ENCODE data around the gene FNTB. TPM values are rescaled to one million over a fixed set of nuclear protein-coding genes. Genes with fewer than 3 reads are reported as not detected.

FNTB gene
- total and polyA plus RNA-seq, 2 donors (not counting 1 experiment from before 2014, with no cell fraction given), result 6.6 to 10.2 TPM

DNA sequence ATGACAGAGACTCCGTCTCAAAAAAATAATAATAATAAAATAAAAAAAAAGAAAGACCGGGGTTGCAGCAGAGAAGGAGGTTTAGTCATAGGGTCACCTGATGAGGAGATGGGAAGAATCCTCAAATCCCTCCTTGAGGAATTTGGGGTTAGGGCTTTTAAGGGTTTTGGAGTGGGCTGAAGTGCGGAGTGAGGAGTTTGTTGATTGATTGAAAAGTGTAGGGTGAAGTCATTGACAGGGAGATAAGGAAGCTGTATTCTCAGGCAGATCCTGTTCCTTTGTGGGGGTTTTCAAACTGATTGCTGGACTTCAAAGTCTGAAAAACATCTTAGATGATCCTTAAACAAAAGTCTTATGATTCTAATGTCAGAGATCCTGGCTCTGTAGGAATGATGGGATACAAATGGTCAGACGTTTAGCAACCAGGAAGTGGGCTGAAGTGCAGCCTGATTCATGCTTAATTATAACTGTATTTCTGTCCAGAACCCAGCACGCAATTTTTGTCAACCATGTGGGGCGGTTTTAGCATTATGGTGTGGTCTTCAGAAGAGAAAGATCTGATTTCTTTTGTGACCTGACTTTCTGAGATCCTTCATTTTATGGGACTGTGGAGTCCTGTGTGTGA, 16.0 kb downstream of the FNTB start:
- 72% methylated on average over 4 of the region's 6 CpGs for WGBS (ENCODE audit: insufficient coverage)
- H3K27ac ChIP-seq (ENCODE audit: low read length in 2 of 2), result no peak overlapping the region
- CTCF ChIA-PET, result interaction anchor here (0.9 kb wide), 1 partner anchor 13 kb away, joined by 3 read pairs; no protein-coding TSS in a partner anchor
- no peak for DNase-seq
- H3K4me1 ChIP-seq (ENCODE audit: control insufficient read depth in 2 of 2, insufficient read depth in 2 of 2, low read length in 2 of 2), result no peaks in the 10 kb centered on the region
- no peaks in the 10 kb centered on the region for H4K20me1 ChIP-seq (ENCODE audit: control insufficient read depth, insufficient read depth, low read length, poor library complexity, severe bottlenecking)
- no peaks in the 10 kb centered on the region for H3K27me3 ChIP-seq (replicated peaks in 1 of 4; ENCODE audit: control extremely low read depth in 1 of 4, control insufficient read depth in 3 of 4, insufficient read depth in 4 of 4, low read length in 3 of 4)
- H3K9me3 Mint-ChIP-seq (ENCODE audit: insufficient read depth), result no peaks in the 10 kb centered on the region
- no peak for ATAC-seq (ENCODE audit: low read depth)
- POLR2A ChIA-PET, result no interaction called here
- no peak overlapping the region for H2AFZ ChIP-seq (ENCODE audit: insufficient read depth, low read depth, low read length, poor library complexity, severe bottlenecking)
- no peak overlapping the region for H3K9ac ChIP-seq (ENCODE audit: low read length)
- peaks cover 0 to 3% of the 10 kb centered on the region in 2 experiments for H3K36me3 ChIP-seq (replicated peaks in 1 of 2; ENCODE audit: control extremely low read depth in 1 of 2, control insufficient read depth in 1 of 2, extremely low read depth in 1 of 2, insufficient read depth in 2 of 2, low read length in 1 of 2)
- no peaks in the 10 kb centered on the region for H3K27me3 Mint-ChIP-seq
- no peak overlapping the region for H3K27ac Mint-ChIP-seq
- intact Hi-C loops (cut with micrococcal nuclease), result no loop called here
- H3K79me2 ChIP-seq (ENCODE audit: control insufficient read depth, insufficient read depth, low read length), result peaks cover 4% of the 10 kb centered on the region
- no peak overlapping the region for H3K4me3 Mint-ChIP-seq
- TF ChIP-seq, protein P1, sequence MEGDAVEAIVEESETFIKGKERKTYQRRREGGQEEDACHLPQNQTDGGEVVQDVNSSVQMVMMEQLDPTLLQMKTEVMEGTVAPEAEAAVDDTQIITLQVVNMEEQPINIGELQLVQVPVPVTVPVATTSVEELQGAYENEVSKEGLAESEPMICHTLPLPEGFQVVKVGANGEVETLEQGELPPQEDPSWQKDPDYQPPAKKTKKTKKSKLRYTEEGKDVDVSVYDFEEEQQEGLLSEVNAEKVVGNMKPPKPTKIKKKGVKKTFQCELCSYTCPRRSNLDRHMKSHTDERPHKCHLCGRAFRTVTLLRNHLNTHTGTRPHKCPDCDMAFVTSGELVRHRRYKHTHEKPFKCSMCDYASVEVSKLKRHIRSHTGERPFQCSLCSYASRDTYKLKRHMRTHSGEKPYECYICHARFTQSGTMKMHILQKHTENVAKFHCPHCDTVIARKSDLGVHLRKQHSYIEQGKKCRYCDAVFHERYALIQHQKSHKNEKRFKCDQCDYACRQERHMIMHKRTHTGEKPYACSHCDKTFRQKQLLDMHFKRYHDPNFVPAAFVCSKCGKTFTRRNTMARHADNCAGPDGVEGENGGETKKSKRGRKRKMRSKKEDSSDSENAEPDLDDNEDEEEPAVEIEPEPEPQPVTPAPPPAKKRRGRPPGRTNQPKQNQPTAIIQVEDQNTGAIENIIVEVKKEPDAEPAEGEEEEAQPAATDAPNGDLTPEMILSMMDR (IDR thresholded peaks at IDR 0.05), result no peak
- no peak for TF ChIP-seq EZH2 (IDR thresholded peaks at IDR 0.05; ENCODE audit: borderline replicate concordance, insufficient read depth, low read depth, low read length, poor library complexity, severe bottlenecking)
- peaks cover 2% of the 10 kb centered on the region for H3K4me1 Mint-ChIP-seq
- no peaks in the 10 kb centered on the region for H3K9me3 ChIP-seq (ENCODE audit: control extremely low read depth in 1 of 3, control insufficient read depth in 2 of 3, insufficient read depth in 1 of 3, low read length in 2 of 3)
- no peak overlapping the region for H3K4me2 ChIP-seq (replicated peaks; ENCODE audit: low read depth, low read length, poor library complexity, severe bottlenecking)
- H3K4me3 ChIP-seq (ENCODE audit: control extremely low read depth in 1 of 5, extremely low read depth in 1 of 5, insufficient read depth in 1 of 5, low read depth in 2 of 5, low read length in 4 of 5), result no peak overlapping the region

DNA sequence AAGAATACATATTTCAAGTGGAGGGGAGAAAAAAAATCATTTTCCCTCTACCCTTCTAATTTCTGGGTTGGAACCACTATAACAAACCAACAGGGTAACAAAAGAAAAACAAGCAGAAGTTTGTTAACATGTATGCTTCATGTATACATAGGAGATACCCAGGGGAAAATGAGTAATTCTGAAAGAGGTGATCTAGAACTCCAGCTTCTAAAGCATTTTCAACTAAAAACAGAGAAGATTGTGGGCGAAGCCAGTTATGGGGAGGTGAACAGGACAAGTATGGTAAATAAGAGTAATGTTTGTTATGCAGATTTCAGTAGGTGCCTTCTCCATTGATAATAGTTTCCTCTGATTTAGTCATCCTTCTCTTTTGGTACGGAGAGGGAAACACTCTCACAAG, 16.7 kb downstream of the FNTB start:
- no peak for DNase-seq
- H3K27ac Mint-ChIP-seq, result no peak overlapping the region
- Histone ChIP-seq H3K27me3 (replicated peaks in 1 of 4; ENCODE audit: control extremely low read depth in 1 of 4, control insufficient read depth in 3 of 4, insufficient read depth in 4 of 4, low read length in 3 of 4) (no peaks in the 10 kb centered on the region), H3K4me2 (replicated peaks; ENCODE audit: low read depth, low read length, poor library complexity, severe bottlenecking) (no peak overlapping the region), H3K36me3 (replicated peaks in 1 of 2; ENCODE audit: control extremely low read depth in 1 of 2, control insufficient read depth in 1 of 2, extremely low read depth in 1 of 2, insufficient read depth in 2 of 2, low read length in 1 of 2) (peaks cover 0 to 3% of the 10 kb centered on the region in 2 experiments), H3K4me1 (ENCODE audit: control insufficient read depth in 2 of 2, insufficient read depth in 2 of 2, low read length in 2 of 2) (no peaks in the 10 kb centered on the region), H3K9ac (ENCODE audit: low read length) (no peak overlapping the region), H3K9me3 (ENCODE audit: control extremely low read depth in 1 of 3, control insufficient read depth in 2 of 3, insufficient read depth in 1 of 3, low read length in 2 of 3) (no peaks in the 10 kb centered on the region), H2AFZ (ENCODE audit: insufficient read depth, low read depth, low read length, poor library complexity, severe bottlenecking) (no peak overlapping the region), H3K27ac (ENCODE audit: low read length in 2 of 2) (no peak overlapping the region), H3K4me3 (ENCODE audit: control extremely low read depth in 1 of 5, extremely low read depth in 1 of 5, insufficient read depth in 1 of 5, low read depth in 2 of 5, low read length in 4 of 5) (no peak overlapping the region), H3K79me2 (ENCODE audit: control insufficient read depth, insufficient read depth, low read length) (peaks cover 2% of the 10 kb centered on the region), H4K20me1 (ENCODE audit: control insufficient read depth, insufficient read depth, low read length, poor library complexity, severe bottlenecking) (no peaks in the 10 kb centered on the region)
- no peak overlapping the region for H3K4me3 Mint-ChIP-seq
- H3K4me1 Mint-ChIP-seq, result peaks cover 2% of the 10 kb centered on the region
- ChIA-PET CTCF (interaction anchor here (0.9 kb wide), 1 partner anchor 14 kb away, joined by 3 read pairs; no protein-coding TSS in a partner anchor), POLR2A (no interaction called here)
- no CpG with 5 or more reads among the region's 2 CpGs for WGBS (ENCODE audit: insufficient coverage)
- intact Hi-C loops (cut with micrococcal nuclease), result no loop called here
- no peaks in the 10 kb centered on the region for H3K9me3 Mint-ChIP-seq (ENCODE audit: insufficient read depth)
- no peak for ATAC-seq (ENCODE audit: low read depth)
- H3K27me3 Mint-ChIP-seq, result no peaks in the 10 kb centered on the region
- no peak for TF ChIP-seq EZH2 (IDR thresholded peaks at IDR 0.05; ENCODE audit: borderline replicate concordance, insufficient read depth, low read depth, low read length, poor library complexity, severe bottlenecking)
- TF ChIP-seq, protein P1 (IDR thresholded peaks at IDR 0.05), result no peak
